OCI-LY1 (cell line): ENCODE data around the gene SGSM1.

Experiments used
- H2AFZ ChIP-seq: fragments of 200-600 bp; sonication (generic), shearing (Covaris generic); 2 replicates; pipeline ENCODE4 v1.6.0; 2014; ENCODE audit warnings: antibody characterized with exemption, mild to moderate bottlenecking, low read length
- H3F3A ChIP-seq: fragments of 200-600 bp; sonication (generic), shearing (Covaris generic); 2 replicates; pipeline ENCODE4 v1.6.0; 2014; ENCODE audit warnings: mild to moderate bottlenecking, antibody characterized with exemption, low read length, moderate library complexity; ENCODE audit not compliant: insufficient read depth
- H3K27ac ChIP-seq: fragments of 200-600 bp; sonication (generic); 2 replicates; pipeline ENCODE4 v1.5.1; 2014; ENCODE audit warnings: low read length, mixed run types, mild to moderate bottlenecking, low read depth; ENCODE audit not compliant: poor library complexity, severe bottlenecking
- H3K27me3 ChIP-seq: fragments of 200-600 bp; sonication (generic); 2 replicates; pipeline ENCODE4 v1.6.0; 2014; ENCODE audit warnings: antibody characterized with exemption, mild to moderate bottlenecking, low read length, moderate library complexity; ENCODE audit not compliant: insufficient read depth
- H3K36me3 ChIP-seq: fragments of 200-600 bp; sonication (generic); 2 replicates; pipeline ENCODE4 v1.6.1; 2014; ENCODE audit warnings: mild to moderate bottlenecking, antibody characterized with exemption, low read length, moderate library complexity, mixed read lengths; ENCODE audit not compliant: insufficient read depth
- H3K4me1 ChIP-seq: fragments of 200-600 bp; sonication (generic); 2 replicates; pipeline ENCODE4 v1.5.1; 2014; ENCODE audit warnings: mild to moderate bottlenecking, low read length, moderate library complexity; ENCODE audit not compliant: insufficient read depth, severe bottlenecking
- H3K4me2 ChIP-seq: fragments of 200-600 bp; sonication (generic), shearing (Covaris generic); 2 replicates; pipeline ENCODE4 v1.6.1; 2014; ENCODE audit warnings: low read length
- H3K4me3 ChIP-seq: fragments of 200-600 bp; sonication (generic); 2 replicates; pipeline ENCODE4 v1.5.1; 2014; ENCODE audit warnings: low read length, low read depth, mild to moderate bottlenecking, mixed read lengths; ENCODE audit not compliant: poor library complexity, severe bottlenecking
- H3K79me2 ChIP-seq: fragments of 200-600 bp; shearing (Covaris generic); 2 replicates; pipeline ENCODE4 v1.6.1; 2016; ENCODE audit warnings: mixed run types, low read length, mixed read lengths; ENCODE audit not compliant: insufficient read depth
- H3K9ac ChIP-seq: fragments of 200-600 bp; sonication (generic), shearing (Covaris generic); 2 replicates; pipeline ENCODE4 v1.6.1; 2014; ENCODE audit warnings: mild to moderate bottlenecking, low read length, mixed read lengths
- H3K9me2 ChIP-seq: fragments of 200-600 bp; sonication (generic), shearing (Covaris generic); 2 replicates; pipeline ENCODE4 v1.6.1; 2014; ENCODE audit warnings: low read depth, mild to moderate bottlenecking, low read length, mixed read lengths
- H3K9me3 ChIP-seq: fragments of 200-600 bp; shearing (Covaris generic); 2 replicates; pipeline ENCODE4 v1.6.1; 2014; ENCODE audit warnings: low read length, mixed read lengths
- H4K20me1 ChIP-seq: fragments of 200-600 bp; sonication (generic), shearing (Covaris generic); 2 replicates; pipeline ENCODE4 v1.6.0; 2016; ENCODE audit warnings: mild to moderate bottlenecking, low read length; ENCODE audit not compliant: insufficient read depth
- CTCF ChIP-seq: fragments of 200-600 bp; sonication (generic), shearing (Covaris generic); IDR thresholded peaks from 2 replicates; pipeline ENCODE4 v1.5.1; 2017; ENCODE audit warnings: mild to moderate bottlenecking, antibody characterized with exemption, low read length, moderate library complexity, mixed read lengths
- EZH2 ChIP-seq: fragments of 200-600 bp; sonication (generic), shearing (Covaris generic); IDR thresholded peaks from 2 replicates; pipeline ENCODE4 v1.8.0; 2017; ENCODE audit warnings: borderline replicate concordance, mixed run types, mild to moderate bottlenecking, antibody characterized with exemption, low read length, moderate library complexity, mixed read lengths

Gene SGSM1

GRCh38 chr22:24775769-24776492, 30.1 kb upstream of the SGSM1 start:
- Histone ChIP-seq H3K4me2 (no peak overlapping the region), H3K79me2 (no peaks in the 10 kb centered on the region), H3K9me2 (no peaks in the 10 kb centered on the region), H3K36me3 (no peaks in the 10 kb centered on the region), H3K9ac (no peak overlapping the region), H2AFZ (no peak overlapping the region), H3K4me1 (no peaks in the 10 kb centered on the region), H3K9me3 (no peaks in the 10 kb centered on the region), H3K27ac (no peak overlapping the region), H4K20me1 (no peaks in the 10 kb centered on the region), H3F3A (no peaks in the 10 kb centered on the region), H3K4me3 (no peak overlapping the region), H3K27me3 (no peaks in the 10 kb centered on the region)
- TF ChIP-seq CTCF (no peak), EZH2 (no peak)

- H2AFZ ChIP-seq, result no peak overlapping the region
- H3K79me2 ChIP-seq, result no peaks in the 10 kb centered on the region
- H3K4me3 ChIP-seq, result no peak overlapping the region
- no peaks in the 10 kb centered on the region for H3K36me3 ChIP-seq
- H3K4me1 ChIP-seq, result no peaks in the 10 kb centered on the region
- no peak overlapping the region for H3K27ac ChIP-seq
- no peaks in the 10 kb centered on the region for H3K27me3 ChIP-seq
- no peaks in the 10 kb centered on the region for H3K9me3 ChIP-seq
- no peak overlapping the region for H3K9ac ChIP-seq
- TF ChIP-seq EZH2, result no peak
- TF ChIP-seq CTCF, result no peak
- H3K4me2 ChIP-seq, result no peak overlapping the region
- H4K20me1 ChIP-seq, result no peaks in the 10 kb centered on the region
- H3F3A ChIP-seq, result no peaks in the 10 kb centered on the region
- H3K9me2 ChIP-seq, result no peaks in the 10 kb centered on the region
Observed at GRCh38 chr22:24776525-24776924, 29.5 kb upstream of the SGSM1 start.

- no peaks in the 10 kb centered on the region for H3K9me3 ChIP-seq
- no peaks in the 10 kb centered on the region for H3K4me1 ChIP-seq
- no peak overlapping the region for H3K4me3 ChIP-seq
- no peaks in the 10 kb centered on the region for H3F3A ChIP-seq
- H4K20me1 ChIP-seq, result no peaks in the 10 kb centered on the region
- H3K9ac ChIP-seq, result no peak overlapping the region
- no peak overlapping the region for H3K4me2 ChIP-seq
- TF ChIP-seq CTCF (no peak), EZH2 (no peak)
- no peaks in the 10 kb centered on the region for H3K36me3 ChIP-seq
- no peak overlapping the region for H3K27ac ChIP-seq
- no peaks in the 10 kb centered on the region for H3K9me2 ChIP-seq
- H3K27me3 ChIP-seq, result no peaks in the 10 kb centered on the region
- no peak overlapping the region for H2AFZ ChIP-seq
- H3K79me2 ChIP-seq, result no peaks in the 10 kb centered on the region
Observed at GRCh38 chr22:24789516-24789915, 16.5 kb upstream of the SGSM1 start.
